ENCODE measurements around the gene FBXW8. TPM values are rescaled to one million over a fixed set of nuclear protein-coding genes. Genes with fewer than 3 reads are reported as not detected.
A peak's percentile ranks its signal among the peaks of the same experiment; 100 is the strongest.

The FBXW8 gene
- total RNA-seq, 4 donors from 2014 or later, result 7.4 to 15.4 (median 10.2) TPM

DNA sequence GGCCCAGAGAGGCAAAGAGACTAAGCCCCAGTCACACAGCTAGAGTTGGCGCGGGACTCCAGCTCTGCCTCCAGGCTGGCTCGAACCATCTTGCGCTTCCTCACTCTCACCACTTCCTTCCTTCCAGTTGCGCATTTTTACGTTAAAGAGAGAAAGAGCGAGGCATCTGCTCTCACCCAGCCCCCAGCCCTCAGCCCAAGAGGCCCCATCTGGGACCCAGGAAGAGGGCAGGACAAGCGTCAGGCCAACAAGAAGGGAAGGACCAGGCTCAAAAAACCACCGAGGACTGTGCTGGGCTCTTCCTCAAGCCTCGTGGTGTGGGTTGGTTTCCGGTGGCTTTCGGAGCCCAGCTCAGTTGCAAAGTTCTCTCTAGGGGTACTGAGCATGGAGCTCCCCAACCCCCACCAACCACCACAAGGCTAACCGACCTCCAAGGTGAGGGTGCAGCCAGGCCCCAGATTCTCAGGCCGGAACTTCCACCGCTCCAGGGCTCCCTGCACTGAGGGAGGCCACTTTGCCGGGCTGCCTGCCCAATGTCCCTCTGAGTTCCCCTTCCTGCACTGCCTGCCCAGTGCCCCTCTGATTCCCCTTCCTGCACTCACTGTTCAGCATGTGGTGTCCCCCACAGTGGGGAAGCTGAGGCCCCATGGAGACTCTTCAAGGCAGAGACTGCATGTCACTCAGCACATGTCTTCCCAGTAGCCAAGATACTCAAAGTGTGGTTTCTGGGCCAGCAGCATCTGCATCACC is 152.6 kb downstream of the FBXW8 start:
- intact Hi-C loops (cut with DNase I), result no loop called here
- no peak for DNase-seq
- H3K4me3 ChIP-seq, result peak overlapping the region in 1 of 4 donors; percentile 26
- H3K27me3 ChIP-seq, result peaks cover 0 to 18% (median 0%) of the 10 kb centered on the region in 4 donors
- H3K27ac ChIP-seq, result peak overlapping the region in 3 of 4 donors; percentile 2 to 44 (median 5)
- H3K4me1 ChIP-seq, result peaks cover 3 to 28% (median 4%) of the 10 kb centered on the region in 3 donors
- H3K9me3 ChIP-seq, result no peaks in the 10 kb centered on the region
- TF ChIP-seq, protein P1, sequence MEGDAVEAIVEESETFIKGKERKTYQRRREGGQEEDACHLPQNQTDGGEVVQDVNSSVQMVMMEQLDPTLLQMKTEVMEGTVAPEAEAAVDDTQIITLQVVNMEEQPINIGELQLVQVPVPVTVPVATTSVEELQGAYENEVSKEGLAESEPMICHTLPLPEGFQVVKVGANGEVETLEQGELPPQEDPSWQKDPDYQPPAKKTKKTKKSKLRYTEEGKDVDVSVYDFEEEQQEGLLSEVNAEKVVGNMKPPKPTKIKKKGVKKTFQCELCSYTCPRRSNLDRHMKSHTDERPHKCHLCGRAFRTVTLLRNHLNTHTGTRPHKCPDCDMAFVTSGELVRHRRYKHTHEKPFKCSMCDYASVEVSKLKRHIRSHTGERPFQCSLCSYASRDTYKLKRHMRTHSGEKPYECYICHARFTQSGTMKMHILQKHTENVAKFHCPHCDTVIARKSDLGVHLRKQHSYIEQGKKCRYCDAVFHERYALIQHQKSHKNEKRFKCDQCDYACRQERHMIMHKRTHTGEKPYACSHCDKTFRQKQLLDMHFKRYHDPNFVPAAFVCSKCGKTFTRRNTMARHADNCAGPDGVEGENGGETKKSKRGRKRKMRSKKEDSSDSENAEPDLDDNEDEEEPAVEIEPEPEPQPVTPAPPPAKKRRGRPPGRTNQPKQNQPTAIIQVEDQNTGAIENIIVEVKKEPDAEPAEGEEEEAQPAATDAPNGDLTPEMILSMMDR (IDR thresholded peaks at IDR 0.05), result no peak
- no peak for TF ChIP-seq POLR2A (IDR thresholded peaks at IDR 0.05)
- H3K36me3 ChIP-seq, result no peaks in the 10 kb centered on the region
- 29 to 74% methylated on average over 3 to 4 of the region's 16 CpGs for WGBS, 2 donors

DNA sequence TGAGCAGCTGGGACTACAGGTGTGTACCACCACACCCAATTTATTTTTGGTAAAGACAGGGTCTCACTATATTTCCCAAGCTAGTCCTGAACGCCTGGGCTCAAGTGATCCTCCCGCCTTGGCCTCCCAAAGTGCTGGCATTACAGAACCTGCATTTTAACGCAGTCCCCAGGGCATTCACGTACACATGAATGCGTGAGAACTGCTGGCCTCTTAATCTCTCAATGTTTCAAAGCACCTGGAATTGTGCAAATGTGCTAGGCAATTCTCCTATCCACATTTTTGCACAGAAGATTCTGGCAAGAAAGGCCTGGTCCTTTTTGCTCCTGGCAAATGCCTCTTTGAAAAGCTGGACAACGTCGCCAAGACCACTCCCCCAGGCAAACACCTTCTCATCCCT is 153.3 kb downstream of the FBXW8 start:
- intact Hi-C loops (cut with DNase I), result no loop called here
- H3K4me3 ChIP-seq, result no peak overlapping the region
- peaks cover 0 to 17% (median 0%) of the 10 kb centered on the region in 4 donors for H3K27me3 ChIP-seq
- TF ChIP-seq, protein P1 (IDR thresholded peaks at IDR 0.05), result no peak
- no peak for TF ChIP-seq POLR2A (IDR thresholded peaks at IDR 0.05)
- no peaks in the 10 kb centered on the region for H3K9me3 ChIP-seq
- 84 to 86% methylated on average over 5 of the region's 7 CpGs for WGBS, 2 donors
- DNase-seq, result no peak
- peak overlapping the region in 1 of 4 donors; percentile 44 for H3K27ac ChIP-seq
- H3K4me1 ChIP-seq, result peaks cover 3 to 28% (median 4%) of the 10 kb centered on the region in 3 donors
- no peaks in the 10 kb centered on the region for H3K36me3 ChIP-seq

DNA sequence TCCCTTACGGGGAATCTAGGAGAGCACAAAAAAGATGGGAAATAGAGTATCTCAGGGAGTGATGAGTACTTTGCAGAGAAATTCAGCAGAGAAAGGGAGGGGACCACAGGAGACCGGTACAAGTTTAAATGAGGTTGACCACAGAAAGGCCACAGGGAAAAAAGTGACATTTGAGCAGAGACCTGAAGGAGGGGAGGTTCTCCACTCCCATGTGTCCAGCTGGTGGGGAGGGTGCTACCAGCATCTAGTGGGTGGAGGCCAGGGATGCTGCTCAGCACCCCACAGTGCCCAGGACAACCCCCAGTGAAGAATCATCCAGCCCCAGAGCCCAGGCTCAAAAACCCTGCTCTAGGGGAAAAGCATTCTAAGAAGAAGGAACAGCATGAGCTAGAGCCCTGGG is 153.8 kb downstream of the FBXW8 start:
- no peak for TF ChIP-seq POLR2A (IDR thresholded peaks at IDR 0.05)
- TF ChIP-seq, protein P1 (IDR thresholded peaks at IDR 0.05), result no peak
- Histone ChIP-seq H3K27ac (no peak overlapping the region), H3K36me3 (no peaks in the 10 kb centered on the region), H3K9me3 (no peaks in the 10 kb centered on the region), H3K4me3 (no peak overlapping the region), H3K4me1 (peaks cover 3 to 28% (median 4%) of the 10 kb centered on the region in 3 donors), H3K27me3 (peaks cover 0 to 13% (median 0%) of the 10 kb centered on the region in 4 donors)
- intact Hi-C loops (cut with DNase I), result no loop called here
- WGBS, 2 donors, result 70 to 79% methylated on average over 2 of the region's 2 CpGs
- DNase-seq, result no peak

DNA sequence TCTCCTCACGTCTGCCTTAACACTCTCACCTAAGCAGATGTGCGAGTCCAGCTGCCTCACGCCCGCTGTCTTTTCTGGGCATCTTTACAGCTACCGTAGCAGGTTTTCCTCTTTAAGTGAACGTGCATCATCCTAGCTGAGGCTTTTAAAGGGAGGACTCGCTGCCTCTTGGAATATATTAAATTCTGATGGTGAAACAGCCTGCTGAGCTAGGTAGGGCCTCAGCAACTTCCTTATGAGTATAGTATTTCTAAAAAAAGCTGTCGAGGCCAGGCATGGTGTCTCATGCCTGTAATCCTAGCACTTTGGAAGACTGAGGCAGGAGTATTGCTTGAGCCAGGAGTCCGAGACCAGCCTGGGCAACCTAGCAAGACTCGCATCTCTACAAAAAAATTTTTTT is 156.3 kb downstream of the FBXW8 start:
- Histone ChIP-seq H3K4me3 (no peak overlapping the region), H3K27ac (no peak overlapping the region), H3K27me3 (no peaks in the 10 kb centered on the region), H3K9me3 (no peaks in the 10 kb centered on the region), H3K4me1 (peaks cover 0 to 10% (median 3%) of the 10 kb centered on the region in 3 donors), H3K36me3 (no peaks in the 10 kb centered on the region)
- TF ChIP-seq, protein P1 (IDR thresholded peaks at IDR 0.05), result no peak
- TF ChIP-seq POLR2A (IDR thresholded peaks at IDR 0.05), result no peak
- no peak for DNase-seq
- intact Hi-C loops (cut with DNase I), result no loop called here
- 74 to 78% methylated on average over 9 to 10 of the region's 10 CpGs for WGBS, 2 donors

DNA sequence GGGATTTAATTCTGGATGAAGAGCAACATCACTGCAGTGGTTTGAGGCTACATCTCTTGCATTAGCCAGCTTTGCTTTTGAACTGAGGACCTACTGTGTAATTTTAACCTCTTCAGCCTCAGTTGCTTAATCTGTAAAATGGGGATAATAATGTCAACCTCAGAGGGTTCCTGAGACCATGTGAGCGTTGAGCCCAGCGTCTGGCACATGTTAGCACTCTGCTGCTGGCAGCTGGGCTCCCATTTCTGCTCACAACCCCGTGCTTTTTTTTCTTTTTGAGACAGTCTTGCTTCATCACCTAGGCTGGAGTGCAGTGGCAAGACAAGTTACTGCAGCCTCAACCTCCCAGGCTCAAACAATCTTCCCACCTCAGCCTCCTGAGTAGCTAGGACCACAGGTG is 156.9 kb downstream of the FBXW8 start:
- no peaks in the 10 kb centered on the region for H3K27me3 ChIP-seq
- H3K9me3 ChIP-seq, result no peaks in the 10 kb centered on the region
- no peak overlapping the region for H3K27ac ChIP-seq
- TF ChIP-seq, protein P1 (IDR thresholded peaks at IDR 0.05), result no peak
- no peak for TF ChIP-seq POLR2A (IDR thresholded peaks at IDR 0.05)
- H3K36me3 ChIP-seq, result no peaks in the 10 kb centered on the region
- WGBS, 2 donors, result 67 to 81% methylated on average over 3 of the region's 3 CpGs
- intact Hi-C loops (cut with DNase I), result no loop called here
- DNase-seq, result no peak
- H3K4me3 ChIP-seq, result no peak overlapping the region
- peaks cover 0 to 5% (median 3%) of the 10 kb centered on the region in 3 donors for H3K4me1 ChIP-seq

Measured in esophagus squamous epithelium (tissue), 5 donors.